ENCODE data around the gene MCF2L2.

The MCF2L2 gene

GRCh38 chr3:183317886-183318865, 110.2 kb downstream of the MCF2L2 start:
- no peak for DNase-seq (ENCODE audit: low read depth)
- H3K4me3 ChIP-seq (ENCODE audit: low read depth, low read length), result no peak overlapping the region

DNA sequence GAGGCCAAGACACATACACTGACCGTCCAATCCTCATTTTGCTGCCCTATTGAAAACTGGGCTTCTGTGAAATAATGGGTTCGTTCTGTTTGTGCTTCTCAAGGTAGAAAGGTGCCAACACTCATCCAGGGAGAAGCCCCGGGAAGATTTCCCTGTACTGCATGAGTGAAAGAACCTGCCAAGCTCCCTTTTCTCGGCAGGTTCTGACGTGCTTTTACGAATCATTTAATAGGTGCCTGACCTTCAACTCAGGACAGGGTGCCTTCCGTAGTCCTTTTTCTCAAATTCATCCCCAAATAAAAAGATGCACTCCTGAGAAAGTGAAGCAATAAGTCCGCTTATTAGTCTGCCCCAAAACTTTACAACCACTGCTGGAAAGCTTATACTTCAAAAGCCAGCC, 111.1 kb downstream of the MCF2L2 start:
- TF ChIP-seq, protein P1, sequence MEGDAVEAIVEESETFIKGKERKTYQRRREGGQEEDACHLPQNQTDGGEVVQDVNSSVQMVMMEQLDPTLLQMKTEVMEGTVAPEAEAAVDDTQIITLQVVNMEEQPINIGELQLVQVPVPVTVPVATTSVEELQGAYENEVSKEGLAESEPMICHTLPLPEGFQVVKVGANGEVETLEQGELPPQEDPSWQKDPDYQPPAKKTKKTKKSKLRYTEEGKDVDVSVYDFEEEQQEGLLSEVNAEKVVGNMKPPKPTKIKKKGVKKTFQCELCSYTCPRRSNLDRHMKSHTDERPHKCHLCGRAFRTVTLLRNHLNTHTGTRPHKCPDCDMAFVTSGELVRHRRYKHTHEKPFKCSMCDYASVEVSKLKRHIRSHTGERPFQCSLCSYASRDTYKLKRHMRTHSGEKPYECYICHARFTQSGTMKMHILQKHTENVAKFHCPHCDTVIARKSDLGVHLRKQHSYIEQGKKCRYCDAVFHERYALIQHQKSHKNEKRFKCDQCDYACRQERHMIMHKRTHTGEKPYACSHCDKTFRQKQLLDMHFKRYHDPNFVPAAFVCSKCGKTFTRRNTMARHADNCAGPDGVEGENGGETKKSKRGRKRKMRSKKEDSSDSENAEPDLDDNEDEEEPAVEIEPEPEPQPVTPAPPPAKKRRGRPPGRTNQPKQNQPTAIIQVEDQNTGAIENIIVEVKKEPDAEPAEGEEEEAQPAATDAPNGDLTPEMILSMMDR (IDR thresholded peaks at IDR 0.05; ENCODE audit: low read depth, low read length), result no peak
- TF ChIP-seq MYC (IDR thresholded peaks at IDR 0.05; ENCODE audit: low read depth, low read length), result no peak
- TF ChIP-seq POLR2A (IDR thresholded peaks at IDR 0.05; ENCODE audit: extremely low read depth, insufficient read length), result no peak
- no peak for TF ChIP-seq MAX (IDR thresholded peaks at IDR 0.05; ENCODE audit: low read depth, low read length)
- no peak for DNase-seq (ENCODE audit: low read depth)
- H3K4me3 ChIP-seq (ENCODE audit: low read depth, low read length), result no peak overlapping the region

More at GRCh38 chr3:183317886-183318865, 110.2 kb downstream of the MCF2L2 start:
- TF ChIP-seq POLR2A (IDR thresholded peaks at IDR 0.05; ENCODE audit: extremely low read depth, insufficient read length), result no peak

- TF ChIP-seq, protein P1 (IDR thresholded peaks at IDR 0.05; ENCODE audit: low read depth, low read length), result no peak
- no peak for TF ChIP-seq MAX (IDR thresholded peaks at IDR 0.05; ENCODE audit: low read depth, low read length)
- TF ChIP-seq POLR2A (IDR thresholded peaks at IDR 0.05; ENCODE audit: extremely low read depth, insufficient read length), result no peak
- no peak for TF ChIP-seq MYC (IDR thresholded peaks at IDR 0.05; ENCODE audit: low read depth, low read length)
- no peak for DNase-seq (ENCODE audit: low read depth)
- no peak overlapping the region for H3K4me3 ChIP-seq (ENCODE audit: low read depth, low read length)
Observed at GRCh38 chr3:183315739-183316138, 112.7 kb downstream of the MCF2L2 start.

GRCh38 chr3:183313764-183314163, 114.7 kb downstream of the MCF2L2 start:
- no peak overlapping the region for H3K4me3 ChIP-seq (ENCODE audit: low read depth, low read length)
- DNase-seq (ENCODE audit: low read depth), result no peak
- no peak for TF ChIP-seq POLR2A (IDR thresholded peaks at IDR 0.05; ENCODE audit: extremely low read depth, insufficient read length)
- no peak for TF ChIP-seq MAX (IDR thresholded peaks at IDR 0.05; ENCODE audit: low read depth, low read length)
- TF ChIP-seq, protein P1 (IDR thresholded peaks at IDR 0.05; ENCODE audit: low read depth, low read length), result no peak
- TF ChIP-seq MYC (IDR thresholded peaks at IDR 0.05; ENCODE audit: low read depth, low read length), result no peak

DNA sequence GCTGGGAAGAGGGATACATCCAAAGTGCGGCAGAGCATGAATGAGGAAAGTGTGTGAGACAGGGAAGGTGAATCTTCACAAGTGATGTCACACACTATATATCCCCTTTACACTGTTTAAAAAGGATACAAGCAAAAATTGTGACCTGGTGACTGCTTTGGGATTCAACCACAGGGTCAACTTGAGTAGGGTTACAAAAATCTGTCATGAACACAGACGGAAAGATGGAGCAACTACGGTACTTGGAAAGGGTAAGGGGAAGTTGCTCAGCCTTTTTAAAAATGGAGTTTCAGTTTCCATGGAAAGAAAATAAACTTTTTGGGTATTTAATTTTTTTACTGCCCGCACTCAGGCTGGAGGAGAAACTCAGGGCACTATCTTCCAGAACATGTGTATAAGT, 115.1 kb downstream of the MCF2L2 start:
- no peak overlapping the region for H3K4me3 ChIP-seq (ENCODE audit: low read depth, low read length)
- DNase-seq (ENCODE audit: low read depth), result no peak
- TF ChIP-seq MYC (IDR thresholded peaks at IDR 0.05; ENCODE audit: low read depth, low read length), result no peak
- TF ChIP-seq POLR2A (IDR thresholded peaks at IDR 0.05; ENCODE audit: extremely low read depth, insufficient read length), result no peak
- TF ChIP-seq MAX (IDR thresholded peaks at IDR 0.05; ENCODE audit: low read depth, low read length), result no peak
- TF ChIP-seq, protein P1 (IDR thresholded peaks at IDR 0.05; ENCODE audit: low read depth, low read length), result no peak

DNA sequence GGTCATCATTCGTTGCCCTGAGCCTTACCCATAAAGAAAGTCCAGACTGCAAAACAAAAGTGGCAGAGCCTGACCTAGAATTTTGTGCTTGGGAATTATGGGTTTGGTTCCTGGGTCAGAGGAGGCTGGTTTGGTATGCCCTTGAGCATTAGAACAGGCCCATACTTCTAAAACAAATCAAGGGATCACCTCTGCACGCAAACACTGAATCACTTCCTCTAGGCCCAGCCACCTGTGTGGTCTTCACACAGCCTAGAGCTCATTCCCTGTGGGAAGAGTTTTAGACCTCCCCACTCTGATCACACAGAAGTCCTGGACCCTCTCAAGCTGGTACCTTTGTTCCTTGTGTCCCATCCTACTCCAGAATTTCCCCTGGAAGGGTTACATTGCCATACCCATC, 116.0 kb downstream of the MCF2L2 start:
- no peak overlapping the region for H3K4me3 ChIP-seq (ENCODE audit: low read depth, low read length)
- TF ChIP-seq MAX (IDR thresholded peaks at IDR 0.05; ENCODE audit: low read depth, low read length) (no peak), POLR2A (IDR thresholded peaks at IDR 0.05; ENCODE audit: extremely low read depth, insufficient read length) (no peak), MYC (IDR thresholded peaks at IDR 0.05; ENCODE audit: low read depth, low read length) (no peak)
- TF ChIP-seq, protein P1 (IDR thresholded peaks at IDR 0.05; ENCODE audit: low read depth, low read length), result no peak
- DNase-seq (ENCODE audit: low read depth), result no peak

All from NB4 (cell line).